H1 (cell line): ENCODE results near the gene VAV2. TPM values are rescaled to one million over a fixed set of nuclear protein-coding genes. Genes with fewer than 3 reads are reported as not detected.
A peak's percentile ranks its signal among the peaks of the same experiment; 100 is the strongest.

Source experiments
- CTCF ChIA-PET: fragments of 300-600 bp; sonication (Branson Sonifier 250); formaldehyde crosslinking; loops from one replicate; lab custom pipeline; 2021; ENCODE audit not compliant: partially characterized antibody; lab: Charles Lee
- POLR2A ChIA-PET: fragments of 300-600 bp; sonication (Branson Sonifier 250); formaldehyde crosslinking; loops from one replicate; lab custom pipeline; 2021; ENCODE audit warnings: inconsistent platforms; ENCODE audit not compliant: partially characterized antibody; lab: Charles Lee
- DNase-seq, 2 experiments: peaks; one replicate each; pipeline versions ENCODE4 v3.0.0 to v3.0.0-alpha.2; 2010 to 2022; ENCODE audit warnings: low spot score in 2 of 2, low read depth in 1 of 2, mixed read lengths in 1 of 2
- FAIRE-seq: peaks from 2 replicates; lab custom pipeline; 2011; peaks lifted over from hg19 to GRCh38; lab: Jason Lieb, UNC
- H2AFZ ChIP-seq: 2 replicates; pipeline ENCODE4 v1.8.1; 2012; ENCODE audit warnings: low read length, inconsistent platforms
- H2AK5ac ChIP-seq: 2 replicates; pipeline ENCODE4 v1.6.1; 2013; ENCODE audit warnings: low read depth, low read length
- H2BK120ac ChIP-seq: replicated peaks from 2 replicates; pipeline ENCODE3; 2013; ENCODE audit warnings: low read depth, low read length, inconsistent platforms
- H2BK12ac ChIP-seq: 2 replicates; pipeline ENCODE4 v1.6.1; 2013; ENCODE audit warnings: low read depth, low read length
- H2BK15ac ChIP-seq: 2 replicates; pipeline ENCODE4 v1.6.1; 2013; ENCODE audit warnings: low read length
- H2BK20ac ChIP-seq: 2 replicates; pipeline ENCODE4 v1.6.1; 2013; ENCODE audit warnings: low read length
- H2BK5ac ChIP-seq: 2 replicates; pipeline ENCODE4 v1.6.1; 2013; ENCODE audit warnings: low read depth, low read length
- H3K14ac ChIP-seq: 2 replicates; pipeline ENCODE4 v1.6.1; 2013; ENCODE audit warnings: inconsistent platforms; ENCODE audit not compliant: insufficient read length
- H3K18ac ChIP-seq: 2 replicates; pipeline ENCODE4 v1.6.1; 2013; ENCODE audit warnings: low read length; ENCODE audit errors: extremely low read depth
- H3K23ac ChIP-seq: 2 replicates; pipeline ENCODE4 v1.6.1; 2013; ENCODE audit warnings: inconsistent platforms; ENCODE audit not compliant: insufficient read length
- H3K23me2 ChIP-seq: 2 replicates; pipeline ENCODE4 v1.6.1; 2013; ENCODE audit warnings: low read depth, low read length
- H3K27ac ChIP-seq: 2 replicates; pipeline ENCODE4 v1.6.1; 2011; ENCODE audit warnings: low read depth, low read length, inconsistent platforms
- H3K27me3 ChIP-seq, 4 experiments: replicated peaks in 1 of 4; 1 replicate in 1 of 4; 2 replicates in 3 of 4; pipeline versions ENCODE4 v1.6.1 to v1.8.1; 2011 to 2013; ENCODE audit warnings: low read length in 3 of 4, mild to moderate bottlenecking in 3 of 4, inconsistent platforms in 2 of 4, mixed read lengths in 2 of 4, moderate library complexity in 1 of 4; ENCODE audit not compliant: control insufficient read depth in 3 of 4, insufficient read depth in 3 of 4; ENCODE audit errors: extremely low read depth in 1 of 4
- H3K36me3 ChIP-seq, 4 experiments: 2 replicates each; pipeline versions ENCODE4 v1.6.1 to v1.8.1; 2011 to 2013; ENCODE audit warnings: mild to moderate bottlenecking in 4 of 4, low read length in 3 of 4, moderate library complexity in 2 of 4, control low read depth in 1 of 4, inconsistent platforms in 1 of 4; ENCODE audit not compliant: insufficient read depth in 4 of 4, control insufficient read depth in 2 of 4
- H3K4ac ChIP-seq: replicated peaks from 2 replicates; pipeline ENCODE3; 2013; ENCODE audit warnings: low read length, low read depth, mixed read lengths, inconsistent platforms; ENCODE audit not compliant: insufficient read length
- H3K4me1 ChIP-seq, 4 experiments: replicated peaks in 1 of 4; 1 replicate in 1 of 4; 2 replicates in 3 of 4; pipeline versions ENCODE4 v1.6.1 to v1.8.1; 2011 to 2013; ENCODE audit warnings: low read length in 3 of 4, inconsistent platforms in 2 of 4, mixed read lengths in 1 of 4; ENCODE audit not compliant: insufficient read depth in 4 of 4, control insufficient read depth in 3 of 4
- H3K4me2 ChIP-seq, 2 experiments: 2 replicates each; pipeline versions ENCODE4 v1.6.1 to v1.8.1; 2011 to 2013; ENCODE audit warnings: low read depth in 2 of 2, low read length in 2 of 2, control low read depth in 1 of 2, inconsistent platforms in 1 of 2, mild to moderate bottlenecking in 1 of 2; ENCODE audit not compliant: insufficient read depth in 1 of 2
- H3K4me3 ChIP-seq, 4 experiments: fragments of 200-600, 300-600 bp in 1 of 4; sonication (generic), shearing (Covaris generic), sonication (Bioruptor Twin) in 1 of 4; 2 replicates each; pipeline versions ENCODE4 v1.5.1 to v1.8.1; 2011 to 2016; ENCODE audit warnings: low read length in 4 of 4, low read depth in 3 of 4, control low read depth in 2 of 4, inconsistent platforms in 2 of 4, mild to moderate bottlenecking in 2 of 4, mixed read lengths in 1 of 4, moderate library complexity in 1 of 4; ENCODE audit not compliant: insufficient read depth in 2 of 4; ENCODE audit errors: extremely low read depth in 1 of 4
- H3K56ac ChIP-seq: replicated peaks from 2 replicates; pipeline ENCODE3; 2013; ENCODE audit warnings: low read depth, mild to moderate bottlenecking, mixed read lengths, low read length, inconsistent platforms; ENCODE audit not compliant: insufficient read length
- H3K79me1 ChIP-seq: 2 replicates; pipeline ENCODE4 v1.6.1; 2013; ENCODE audit warnings: low read depth, low read length, control low read depth
- H3K79me2 ChIP-seq, 2 experiments: 2 replicates each; pipeline versions ENCODE4 v1.6.1 to v1.8.1; 2012 to 2013; ENCODE audit warnings: low read length in 2 of 2, mild to moderate bottlenecking in 2 of 2, inconsistent platforms in 1 of 2; ENCODE audit not compliant: insufficient read depth in 2 of 2, control insufficient read depth in 1 of 2
- H3K9ac ChIP-seq, 4 experiments: replicated peaks in 1 of 4; 1 replicate in 1 of 4; 2 replicates in 3 of 4; pipeline versions ENCODE4 v1.6.1 to v1.8.1; 2011 to 2013; ENCODE audit warnings: low read depth in 3 of 4, low read length in 3 of 4, control low read depth in 2 of 4, mild to moderate bottlenecking in 2 of 4, moderate library complexity in 2 of 4, inconsistent platforms in 1 of 4; ENCODE audit errors: extremely low read depth in 1 of 4
- H3K9me3 ChIP-seq, 2 experiments: 2 replicates each; pipeline versions ENCODE4 v1.6.1 to v1.8.1; 2012 to 2013; ENCODE audit warnings: mild to moderate bottlenecking in 2 of 2, moderate library complexity in 2 of 2, control low read depth in 1 of 2, inconsistent platforms in 1 of 2, low read depth in 1 of 2, low read length in 1 of 2, mixed read lengths in 1 of 2; ENCODE audit not compliant: insufficient read depth in 2 of 2
- H4K20me1 ChIP-seq, 2 experiments: replicated peaks in 1 of 2; 2 replicates each; pipeline versions ENCODE3 to v1.8.1; 2011 to 2013; ENCODE audit warnings: inconsistent platforms in 2 of 2, low read length in 2 of 2, mild to moderate bottlenecking in 1 of 2; ENCODE audit not compliant: insufficient read depth in 2 of 2, control insufficient read depth in 1 of 2
- H4K5ac ChIP-seq: 2 replicates; pipeline ENCODE4 v1.6.1; 2013; ENCODE audit warnings: low read length, low read depth, mixed read lengths, inconsistent platforms; ENCODE audit not compliant: insufficient read length
- H4K8ac ChIP-seq: 2 replicates; pipeline ENCODE4 v1.8.0; 2013; ENCODE audit warnings: mild to moderate bottlenecking, moderate library complexity, low read length, inconsistent platforms; ENCODE audit not compliant: insufficient read depth; ENCODE audit errors: extremely low read depth
- H4K91ac ChIP-seq: replicated peaks from 2 replicates; pipeline ENCODE3; 2013; ENCODE audit warnings: low read length, mixed read lengths, inconsistent platforms; ENCODE audit not compliant: insufficient read length
- CREB1 ChIP-seq: IDR thresholded peaks from 2 replicates; pipeline ENCODE4 v1.6.1; 2012; ENCODE audit warnings: inconsistent platforms
- EGR1 ChIP-seq: IDR thresholded peaks from 2 replicates; pipeline ENCODE4 v1.6.1; 2011; ENCODE audit warnings: low read depth, low read length, borderline replicate concordance
- WGBS, 2 experiments: shearing (Covaris generic) in 1 of 2; methylation state at CpG; one replicate each; pipeline versions ENCODE4 v1.1.6 to v1.1.7; 2013 to 2015; ENCODE audit warnings: low lambda C conversion rate in 2 of 2, mixed read lengths in 2 of 2, inconsistent platforms in 1 of 2, low coverage in 1 of 2, missing lambda C conversion rate in 1 of 2; ENCODE audit not compliant: insufficient replicate concordance in 2 of 2, insufficient coverage in 1 of 2, insufficient read length in 1 of 2; ENCODE audit errors: extremely low coverage in 1 of 2, missing lambda C conversion rate in 1 of 2; 5-methylcytosine and 5-hydroxymethylcytosine counted together
- polyA plus RNA-seq, 7 experiments: library from polyadenylated mRNA; depleted of rRNA in 3 of 7; stranded (reverse) in 5 of 7; unstranded in 2 of 7; fragments of >200 nt in 5 of 7; fragments of 200-250 nt in 2 of 7; gene quantifications; 1 replicate in 5 of 7; 2 replicates in 1 of 7; 4 replicates in 1 of 7; pipeline versions ENCODE4 v1.2.1 to v1.2.3, GENCODE V29; 2011 to 2013; ENCODE audit warnings: missing spikeins in 2 of 7, mixed read lengths in 2 of 7
- total RNA-seq: library from RNA; stranded (reverse); fragmentation: NEBNext Ultra II Directional; extraction: Animal tissue kit (Norgen Biotek cat#: 25700); gene quantifications from 2 replicates; pipeline ENCODE4 v1.2.1, GENCODE V29; 2021

VAV2 gene
- total and polyA plus RNA-seq, 2 of the 8 experiments (the other 6 are each of a cell fraction or from before 2014, with no cell fraction given), result 13.6 to 37.6 TPM

DNA sequence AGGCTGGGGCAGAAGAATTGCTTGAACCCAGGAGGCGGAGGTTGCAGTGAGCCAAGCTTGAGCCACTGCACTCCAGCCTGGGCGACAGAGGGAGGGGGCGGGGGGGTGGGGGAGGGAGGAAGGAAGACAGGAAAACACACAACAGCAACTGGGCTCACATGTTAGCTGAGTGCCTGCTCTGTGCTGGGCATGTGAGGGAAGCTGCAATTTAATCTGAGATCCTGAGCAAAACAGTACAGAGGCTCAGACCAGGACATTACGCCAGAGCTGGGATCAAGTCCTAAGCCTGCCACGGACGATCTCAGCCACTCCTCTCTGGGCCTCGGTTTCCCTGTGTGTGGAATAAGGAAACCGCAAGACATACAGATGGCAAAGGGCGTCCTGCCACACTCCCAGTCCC, 119.1 kb downstream of the VAV2 start:
- Histone ChIP-seq H3K79me2 (peaks cover 0 to 28% of the 10 kb centered on the region in 2 experiments; a peak in 2 of 4 replicates), H3K14ac (no peak overlapping the region), H2BK12ac (no peak overlapping the region), H3K4me3 (no peak overlapping the region), H4K20me1 (peaks cover 1 to 22% of the 10 kb centered on the region in 2 experiments), H4K8ac (no peak overlapping the region), H3K4ac (no peak overlapping the region), H4K5ac (no peak overlapping the region), H4K91ac (no peak overlapping the region), H2AK5ac (no peak overlapping the region), H3K18ac (no peak overlapping the region), H3K79me1 (peaks cover 16% of the 10 kb centered on the region), H3K36me3 (no peaks in the 10 kb centered on the region), H3K9ac (no peak overlapping the region), H3K9me3 (no peaks in the 10 kb centered on the region), H2BK5ac (peak overlapping the region; percentile 52; the same call in 1 of the 2 replicates), H3K23me2 (peaks cover 8% of the 10 kb centered on the region; the same call in 1 of the 2 replicates), H3K4me2 (no peak overlapping the region), H2AFZ (no peak overlapping the region), H3K56ac (no peak overlapping the region), H2BK15ac (no peak overlapping the region), H3K4me1 (peaks cover 0 to 10% (median 2%) of the 10 kb centered on the region in 4 experiments; a peak in 5 of 7 replicates), H3K23ac (no peak overlapping the region), H3K27ac (no peak overlapping the region), H2BK120ac (no peak overlapping the region), H2BK20ac (no peak overlapping the region), H3K27me3 (no peaks in the 10 kb centered on the region)
- FAIRE-seq (no peak), DNase-seq (no peak)
- ChIA-PET CTCF (interaction anchor here (0.6 to 5.8 kb wide), 7 partner anchors 9 to 1798 kb away, joined by 3 to 41 read pairs (median 3); no protein-coding TSS in a partner anchor), POLR2A (interaction anchor here (1.2 kb wide), 1 partner anchor 10 kb away, joined by 4 read pairs; no protein-coding TSS in a partner anchor)
- 89% methylated on average over 6 of the region's 9 CpGs; no CpG with 5 or more reads in 1 of the 2 experiments for WGBS, 2 experiments
- TF ChIP-seq CREB1 (no peak), EGR1 (no peak)
